Stimulated activated naive B cell treated with anti-CD40 and anti-IgM and Interleukin-4, amounts not matched to agents 10 μg/mL and 1 μg/mL and 100 μg/mL, for 72 hours (primary cell): ENCODE results near the gene SLC35B1.

Experiments
- ATAC-seq, 2 donors: fragments of 150-1000 bp; cut with Tn5 transposase; replicated peaks; 2 replicates each; pipeline ENCODE4 v1.10.0; 2021; ENCODE audit warnings: moderate library complexity in 1 of 2
- DNase-seq: peaks from one replicate; pipeline ENCODE4 v3.0.0; 2021
- H3K27ac Mint-ChIP-seq: one replicate; pipeline ENCODE4 v1.8.0; 2022; ENCODE audit warnings: mild to moderate bottlenecking, mixed read lengths
- H3K27me3 Mint-ChIP-seq, 2 donors: one replicate each; pipeline ENCODE4 v1.8.0; 2022; ENCODE audit warnings: mixed read lengths in 2 of 2
- H3K36me3 Mint-ChIP-seq, 2 donors: one replicate each; pipeline ENCODE4 v1.8.0; 2022; ENCODE audit warnings: mixed read lengths in 2 of 2, mild to moderate bottlenecking in 1 of 2
- H3K4me1 Mint-ChIP-seq, 2 donors: one replicate each; pipeline ENCODE4 v1.8.0; 2022; ENCODE audit warnings: mixed read lengths in 2 of 2, mild to moderate bottlenecking in 1 of 2
- H3K4me3 Mint-ChIP-seq, 2 donors: one replicate each; pipeline ENCODE4 v1.8.0; 2022; ENCODE audit warnings: mild to moderate bottlenecking in 2 of 2, mixed read lengths in 2 of 2, moderate library complexity in 1 of 2
- H3K9me3 Mint-ChIP-seq, 2 donors: one replicate each; pipeline ENCODE4 v1.8.0; 2022; ENCODE audit warnings: mixed read lengths in 2 of 2, mild to moderate bottlenecking in 1 of 2

Gene SLC35B1

DNA sequence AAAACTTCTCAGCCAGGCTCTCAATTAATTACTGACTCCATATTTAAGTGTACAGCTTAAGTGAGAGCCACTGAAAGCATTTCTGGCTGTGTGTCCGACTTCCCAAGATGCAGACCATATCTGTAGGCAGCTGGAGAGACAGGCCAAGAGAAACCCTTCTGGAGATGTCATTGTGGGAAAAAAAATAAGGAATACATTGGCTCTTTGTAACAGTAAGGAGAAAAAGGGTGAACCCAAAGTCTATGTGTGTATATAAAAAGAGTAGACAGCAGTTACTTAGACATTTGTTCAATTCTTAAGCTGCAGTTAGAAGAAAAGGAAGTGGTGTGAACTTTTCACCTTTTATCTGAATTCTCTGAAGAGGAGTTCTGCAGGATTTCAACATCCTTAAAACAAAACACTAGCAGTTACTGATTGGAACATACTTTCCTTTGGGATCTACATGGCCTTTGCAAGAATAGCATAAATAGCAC is 34.4 kb upstream of the SLC35B1 start:
- peak overlapping the region; percentile 31 to 53 for H3K4me3 Mint-ChIP-seq
- peak overlapping the region; percentile 99 for H3K27ac Mint-ChIP-seq
- peaks cover 68 to 92% of the 10 kb centered on the region in 2 donors for H3K4me1 Mint-ChIP-seq
- DNase-seq = no peak
- no peaks in the 10 kb centered on the region for H3K27me3 Mint-ChIP-seq
- H3K36me3 Mint-ChIP-seq = peaks cover 10 to 15% of the 10 kb centered on the region in 2 donors
- H3K9me3 Mint-ChIP-seq = no peaks in the 10 kb centered on the region
- no peak for ATAC-seq

DNA sequence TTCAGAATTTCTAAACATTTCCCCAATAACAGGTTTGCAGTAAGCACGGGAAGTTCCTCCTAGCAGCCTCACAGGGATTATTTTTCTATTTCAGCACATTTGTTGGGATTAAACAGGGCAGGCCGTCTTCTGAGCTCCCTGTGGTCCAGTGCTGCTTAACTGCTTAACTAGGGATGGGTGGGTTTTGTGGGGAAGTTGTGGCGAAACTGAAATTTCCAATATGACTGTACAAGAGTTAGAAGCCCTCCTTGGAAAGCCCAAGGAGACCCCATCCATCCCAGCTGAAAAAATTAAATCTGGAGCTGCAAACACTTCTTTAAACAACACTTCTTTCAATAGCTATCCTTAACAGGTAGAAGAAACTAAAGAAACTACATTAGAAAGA is 33.9 kb upstream of the SLC35B1 start:
- no peak for DNase-seq
- peaks cover 10 to 19% of the 10 kb centered on the region in 2 donors for H3K36me3 Mint-ChIP-seq
- ATAC-seq = no peak
- H3K4me1 Mint-ChIP-seq = peaks cover 68 to 92% of the 10 kb centered on the region in 2 donors
- peak overlapping the region; percentile 99 for H3K27ac Mint-ChIP-seq
- no peaks in the 10 kb centered on the region for H3K27me3 Mint-ChIP-seq
- H3K9me3 Mint-ChIP-seq = no peaks in the 10 kb centered on the region
- peak overlapping the region; percentile 58 to 77 for H3K4me3 Mint-ChIP-seq

GRCh38 chr17:49741009-49741691 is 33.4 kb upstream of the SLC35B1 start:
- DNase-seq (no peak), ATAC-seq (peak; percentile 48 to 49)
- Mint-ChIP-seq H3K27me3 (no peaks in the 10 kb centered on the region), H3K4me1 (peaks cover 66 to 92% of the 10 kb centered on the region in 2 donors), H3K9me3 (peaks cover 0 to 2% of the 10 kb centered on the region in 2 donors), H3K4me3 (peak overlapping the region; percentile 58 to 77), H3K27ac (peak overlapping the region; percentile 99), H3K36me3 (peaks cover 10 to 21% of the 10 kb centered on the region in 2 donors)

GRCh38 chr17:49739641-49740271 is 32.0 kb upstream of the SLC35B1 start:
- Mint-ChIP-seq H3K4me3 (peak overlapping the region; percentile 77 to 87), H3K9me3 (peaks cover 0 to 2% of the 10 kb centered on the region in 2 donors), H3K36me3 (peaks cover 6 to 14% of the 10 kb centered on the region in 2 donors), H3K27me3 (no peaks in the 10 kb centered on the region), H3K4me1 (peaks cover 59 to 79% of the 10 kb centered on the region in 2 donors), H3K27ac (peak overlapping the region; percentile 99)
- ATAC-seq (peak; percentile 94), DNase-seq (peak; percentile 81)

- no peak for DNase-seq
- Mint-ChIP-seq H3K27ac (peak overlapping the region; percentile 99), H3K27me3 (no peaks in the 10 kb centered on the region), H3K4me1 (peaks cover 64 to 75% of the 10 kb centered on the region in 2 donors), H3K9me3 (peaks cover 0 to 2% of the 10 kb centered on the region in 2 donors), H3K36me3 (peaks cover 6 to 17% of the 10 kb centered on the region in 2 donors), H3K4me3 (peak overlapping the region; percentile 64 to 87)
- no peak for ATAC-seq
These were observed 30.8 kb upstream of the SLC35B1 start for GRCh38 chr17:49738456-49739163.

- Mint-ChIP-seq H3K9me3 (peaks cover 0 to 2% of the 10 kb centered on the region in 2 donors), H3K27ac (no peak overlapping the region), H3K36me3 (peaks cover 7 to 24% of the 10 kb centered on the region in 2 donors), H3K4me1 (peaks cover 52 to 58% of the 10 kb centered on the region in 2 donors), H3K4me3 (no peak overlapping the region), H3K27me3 (no peaks in the 10 kb centered on the region)
- ATAC-seq (no peak), DNase-seq (no peak)
These were observed 27.0 kb upstream of the SLC35B1 start for GRCh38 chr17:49734515-49735490.

DNA sequence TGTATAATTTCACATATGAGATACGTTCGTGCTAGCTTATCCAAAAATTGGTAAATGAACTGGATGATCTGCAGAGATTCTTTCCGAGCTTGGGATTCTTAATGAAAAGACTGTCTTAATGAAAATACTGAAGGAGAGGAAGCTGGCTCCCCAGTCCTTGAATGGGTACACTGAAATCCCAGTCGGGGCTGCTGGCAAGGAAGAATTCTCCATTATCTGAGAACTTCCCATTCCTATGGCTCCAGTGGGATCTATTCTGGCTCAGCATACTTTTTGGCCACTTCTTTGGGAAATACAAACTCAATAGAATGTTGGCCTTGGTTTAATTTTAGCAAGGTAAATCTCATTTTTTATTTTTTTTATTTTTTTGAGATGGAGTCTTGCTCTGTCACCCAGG is 23.7 kb upstream of the SLC35B1 start:
- no peak overlapping the region for H3K27ac Mint-ChIP-seq
- no peak for DNase-seq
- peaks cover 0 to under 1% of the 10 kb centered on the region in 2 donors for H3K9me3 Mint-ChIP-seq
- H3K4me1 Mint-ChIP-seq = peaks cover 40 to 51% of the 10 kb centered on the region in 2 donors
- H3K27me3 Mint-ChIP-seq = no peaks in the 10 kb centered on the region
- ATAC-seq = no peak
- no peak overlapping the region for H3K4me3 Mint-ChIP-seq
- peaks cover 12 to 28% of the 10 kb centered on the region in 2 donors for H3K36me3 Mint-ChIP-seq

GRCh38 chr17:49730785-49731434 is 23.1 kb upstream of the SLC35B1 start:
- Mint-ChIP-seq H3K36me3 (peaks cover 12 to 28% of the 10 kb centered on the region in 2 donors), H3K4me3 (no peak overlapping the region), H3K27me3 (no peaks in the 10 kb centered on the region), H3K4me1 (peaks cover 38 to 47% of the 10 kb centered on the region in 2 donors), H3K27ac (no peak overlapping the region), H3K9me3 (no peaks in the 10 kb centered on the region)
- no peak for DNase-seq
- ATAC-seq = peak in 1 of 2 donors; percentile 50

GRCh38 chr17:49730078-49730784 is 22.5 kb upstream of the SLC35B1 start:
- peaks cover 2 to 5% of the 10 kb centered on the region in 2 donors for H3K9me3 Mint-ChIP-seq
- H3K27ac Mint-ChIP-seq = peak overlapping the region; percentile 59
- peaks cover 40 to 48% of the 10 kb centered on the region in 2 donors for H3K4me1 Mint-ChIP-seq
- ATAC-seq (no peak), DNase-seq (no peak)
- no peaks in the 10 kb centered on the region for H3K27me3 Mint-ChIP-seq
- H3K36me3 Mint-ChIP-seq = peaks cover 18 to 34% of the 10 kb centered on the region in 2 donors
- no peak overlapping the region for H3K4me3 Mint-ChIP-seq

DNA sequence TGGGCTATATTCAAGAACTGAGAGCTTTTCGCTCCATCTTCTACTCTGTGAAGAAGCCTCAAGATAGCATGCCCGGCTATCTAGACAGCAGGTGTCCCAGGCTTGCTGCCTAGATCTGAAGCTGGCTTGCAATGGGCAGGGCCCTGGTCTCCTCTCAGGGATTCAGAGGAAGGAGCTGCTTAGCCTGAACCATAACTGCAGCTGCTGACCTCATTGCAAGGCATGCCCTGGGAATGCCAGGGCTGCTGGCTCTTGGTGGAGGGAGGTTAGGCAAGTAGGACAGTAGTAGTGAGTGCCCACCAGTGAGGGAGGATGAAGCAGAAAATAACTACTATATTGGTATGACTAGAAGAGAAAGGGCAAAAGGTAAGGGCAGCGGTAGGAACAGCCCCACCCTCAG is 21.3 kb upstream of the SLC35B1 start:
- DNase-seq (no peak), ATAC-seq (no peak)
- peak overlapping the region; percentile 26 for H3K27ac Mint-ChIP-seq
- peaks cover 2 to 6% of the 10 kb centered on the region in 2 donors for H3K9me3 Mint-ChIP-seq
- no peak overlapping the region for H3K4me3 Mint-ChIP-seq
- H3K4me1 Mint-ChIP-seq = peaks cover 43 to 59% of the 10 kb centered on the region in 2 donors
- H3K27me3 Mint-ChIP-seq = no peaks in the 10 kb centered on the region
- H3K36me3 Mint-ChIP-seq = peaks cover 23 to 38% of the 10 kb centered on the region in 2 donors

DNA sequence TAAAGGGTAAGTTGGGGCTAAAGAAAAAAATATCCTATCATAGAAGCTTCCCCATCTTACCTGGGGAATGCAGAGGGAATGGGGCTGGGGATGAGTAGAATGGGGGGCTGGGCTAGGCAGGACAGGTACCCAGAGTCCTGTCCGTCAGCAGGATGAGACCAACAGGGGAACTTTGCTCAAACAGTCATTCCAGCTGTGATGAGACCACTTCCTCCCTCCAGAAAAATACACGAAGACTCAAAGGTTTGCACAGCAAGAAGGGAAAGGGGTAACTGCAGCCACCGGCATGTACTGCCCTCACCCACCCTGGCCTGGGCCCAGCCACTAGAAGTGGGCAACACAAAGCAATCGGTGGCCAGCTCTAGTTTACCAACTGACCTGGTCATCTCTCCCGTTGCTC is 20.7 kb upstream of the SLC35B1 start:
- DNase-seq = no peak
- H3K9me3 Mint-ChIP-seq = peaks cover 2 to 6% of the 10 kb centered on the region in 2 donors
- peaks cover 23 to 41% of the 10 kb centered on the region in 2 donors for H3K36me3 Mint-ChIP-seq
- peaks cover 48 to 66% of the 10 kb centered on the region in 2 donors for H3K4me1 Mint-ChIP-seq
- H3K27ac Mint-ChIP-seq = no peak overlapping the region
- H3K4me3 Mint-ChIP-seq = no peak overlapping the region
- no peaks in the 10 kb centered on the region for H3K27me3 Mint-ChIP-seq
- peak; percentile 34 to 53 for ATAC-seq

GRCh38 chr17:49727380-49727779 is 19.6 kb upstream of the SLC35B1 start:
- Mint-ChIP-seq H3K27ac (no peak overlapping the region), H3K27me3 (no peaks in the 10 kb centered on the region), H3K4me3 (no peak overlapping the region), H3K4me1 (peaks cover 46 to 65% of the 10 kb centered on the region in 2 donors), H3K9me3 (peaks cover 2 to 6% of the 10 kb centered on the region in 2 donors), H3K36me3 (peaks cover 23 to 33% of the 10 kb centered on the region in 2 donors)
- DNase-seq = no peak
- no peak for ATAC-seq
